Liver (tissue), 9 donors: ENCODE measurements around the gene CRIP1. TPM values are rescaled to one million over a fixed set of nuclear protein-coding genes. Genes with fewer than 3 reads are reported as not detected.

Source experiments
- DNase-seq: peaks from one replicate; pipeline ENCODE4 v3.0.0-alpha.2; 2017; ENCODE audit warnings: low spot score
- H3K27ac ChIP-seq, 2 donors: one replicate each; pipeline ENCODE4 v1.7.0; 2013; ENCODE audit warnings: inconsistent platforms in 2 of 2, low read length in 2 of 2, control low read depth in 1 of 2, low read depth in 1 of 2, mild to moderate bottlenecking in 1 of 2
- H3K27me3 ChIP-seq, 4 donors: one replicate each; pipeline versions ENCODE4 v1.6.1 to v1.7.0; 2013; ENCODE audit warnings: low read length in 3 of 4, inconsistent platforms in 1 of 4, mild to moderate bottlenecking in 1 of 4, moderate library complexity in 1 of 4; ENCODE audit not compliant: control insufficient read depth in 4 of 4, insufficient read depth in 4 of 4
- H3K36me3 ChIP-seq, 4 donors: one replicate each; pipeline versions ENCODE4 v1.6.1 to v1.7.0; 2013; ENCODE audit warnings: low read length in 3 of 4, mild to moderate bottlenecking in 3 of 4, low read depth in 1 of 4, moderate library complexity in 1 of 4; ENCODE audit not compliant: control insufficient read depth in 4 of 4, insufficient read depth in 3 of 4
- H3K4me1 ChIP-seq, 4 donors: one replicate each; pipeline versions ENCODE4 v1.6.1 to v1.7.0; 2013; ENCODE audit warnings: low read length in 3 of 4, mild to moderate bottlenecking in 3 of 4, moderate library complexity in 1 of 4; ENCODE audit not compliant: control insufficient read depth in 4 of 4, insufficient read depth in 4 of 4
- H3K4me3 ChIP-seq, 3 donors: one replicate each; pipeline versions ENCODE4 v1.6.1 to v1.7.0; 2013; ENCODE audit warnings: low read length in 3 of 3, control low read depth in 1 of 3, low read depth in 1 of 3, mild to moderate bottlenecking in 1 of 3
- H3K9ac ChIP-seq, 2 donors: one replicate each; pipeline ENCODE4 v1.7.0; 2013; ENCODE audit warnings: low read length in 2 of 2, mild to moderate bottlenecking in 2 of 2, moderate library complexity in 2 of 2, control low read depth in 1 of 2, low read depth in 1 of 2
- H3K9me3 ChIP-seq, 4 donors: one replicate each; pipeline versions ENCODE4 v1.6.1 to v1.7.0; 2013; ENCODE audit warnings: low read length in 3 of 4; ENCODE audit not compliant: control insufficient read depth in 4 of 4
- ATF3 ChIP-seq: IDR thresholded peaks from 2 replicates; pipeline ENCODE4 v1.6.1; 2016; ENCODE audit warnings: antibody characterized with exemption
- CTCF ChIP-seq: fragments of 150-350 bp; IDR thresholded peaks from 2 replicates; pipeline ENCODE4 v1.5.1; 2017; ENCODE audit warnings: improper control_type of control experiment, low read depth, low read length; ENCODE audit not compliant: missing input control
- EGR1 ChIP-seq, 2 donors: IDR thresholded peaks; 2 replicates each; pipeline ENCODE4 v1.6.1; 2016 to 2018; ENCODE audit warnings: antibody characterized with exemption in 2 of 2, low read depth in 2 of 2
- FOXA1 ChIP-seq: IDR thresholded peaks from 2 replicates; pipeline ENCODE4 v1.6.1; 2016; ENCODE audit warnings: antibody characterized with exemption
- FOXA2 ChIP-seq: IDR thresholded peaks from 2 replicates; pipeline ENCODE4 v1.6.1; 2016; ENCODE audit warnings: antibody characterized with exemption
- GABPA ChIP-seq, 2 donors: IDR thresholded peaks in 1 of 2; conservative IDR thresholded peaks in 1 of 2; 2 replicates each; pipeline ENCODE4 v1.6.1; 2016; ENCODE audit warnings: antibody characterized with exemption in 2 of 2, mild to moderate bottlenecking in 1 of 2, moderate library complexity in 1 of 2
- HNF4A ChIP-seq, 2 donors: conservative IDR thresholded peaks; 2 replicates each; pipeline ENCODE4 v1.6.1; 2016; ENCODE audit warnings: antibody characterized with exemption in 2 of 2, mild to moderate bottlenecking in 2 of 2
- HNF4G ChIP-seq: IDR thresholded peaks from 2 replicates; pipeline ENCODE4 v1.6.1; 2016; ENCODE audit warnings: antibody characterized with exemption
- JUND ChIP-seq, 2 donors: IDR thresholded peaks; 2 replicates each; pipeline ENCODE4 v1.6.1; 2016; ENCODE audit warnings: antibody characterized with exemption in 2 of 2
- MAX ChIP-seq: IDR thresholded peaks from 2 replicates; pipeline ENCODE4 v1.6.1; 2016; ENCODE audit warnings: antibody characterized with exemption
- NR2F2 ChIP-seq: IDR thresholded peaks from 2 replicates; pipeline ENCODE4 v1.6.1; 2016; ENCODE audit warnings: antibody characterized with exemption
- RAD21 ChIP-seq, 2 donors: IDR thresholded peaks; 2 replicates each; pipeline ENCODE4 v1.6.1; 2016; ENCODE audit warnings: antibody characterized with exemption in 2 of 2, mild to moderate bottlenecking in 2 of 2
- RXRA ChIP-seq, 2 donors: IDR thresholded peaks; 2 replicates each; pipeline ENCODE4 v1.6.1; 2017 to 2018; ENCODE audit warnings: antibody characterized with exemption in 2 of 2, mild to moderate bottlenecking in 1 of 2
- SP1 ChIP-seq: IDR thresholded peaks from 2 replicates; pipeline ENCODE4 v1.6.1; 2018; ENCODE audit warnings: antibody characterized with exemption, mild to moderate bottlenecking
- TAF1 ChIP-seq: conservative IDR thresholded peaks from 2 replicates; pipeline ENCODE4 v1.6.1; 2016; ENCODE audit warnings: antibody characterized with exemption, mild to moderate bottlenecking
- YY1 ChIP-seq: IDR thresholded peaks from 2 replicates; pipeline ENCODE4 v1.6.1; 2016; ENCODE audit warnings: antibody characterized with exemption, mild to moderate bottlenecking
- ZBTB33 ChIP-seq: IDR thresholded peaks from 2 replicates; pipeline ENCODE4 v1.6.1; 2016; ENCODE audit warnings: antibody characterized with exemption
- WGBS: extraction: QIAGEN DNeasy Blood & Tissue Kit; methylation state at CpG from one replicate; pipeline ENCODE4 v1.1.7; 2013; 5-methylcytosine and 5-hydroxymethylcytosine counted together
- polyA plus RNA-seq, 2 donors: library from polyadenylated mRNA; stranded (reverse) in 1 of 2; unstranded in 1 of 2; fragments of 200-250 nt in 1 of 2; fragments of >200 nt in 1 of 2; fragmentation: Nextera tagmentation in 1 of 2; extraction: Ambion mirVana in 1 of 2; gene quantifications; one replicate each; pipeline versions ENCODE4 v1.2.1 to v1.2.3, GENCODE V29; 2013 to 2015
- total RNA-seq, 2 donors: library from RNA; depleted of rRNA; stranded (reverse); fragments of >200 nt; gene quantifications; one replicate each; pipeline ENCODE4 v1.2.3, GENCODE V29; 2014
- TF ChIP-seq, protein P1 (sequence below): IDR thresholded peaks from 2 replicates; pipeline ENCODE4 v1.6.1; 2016; ENCODE audit warnings: antibody characterized with exemption, mild to moderate bottlenecking
- donor health status: healthy.
- donor health status: healthy.
- donor health status: healthy.
- donor health status: healthy.
- donor health status: healthy.

Gene CRIP1
- total and polyA plus RNA-seq, 4 donors: 1.4 to 11.4 (median 3.9) TPM

DNA sequence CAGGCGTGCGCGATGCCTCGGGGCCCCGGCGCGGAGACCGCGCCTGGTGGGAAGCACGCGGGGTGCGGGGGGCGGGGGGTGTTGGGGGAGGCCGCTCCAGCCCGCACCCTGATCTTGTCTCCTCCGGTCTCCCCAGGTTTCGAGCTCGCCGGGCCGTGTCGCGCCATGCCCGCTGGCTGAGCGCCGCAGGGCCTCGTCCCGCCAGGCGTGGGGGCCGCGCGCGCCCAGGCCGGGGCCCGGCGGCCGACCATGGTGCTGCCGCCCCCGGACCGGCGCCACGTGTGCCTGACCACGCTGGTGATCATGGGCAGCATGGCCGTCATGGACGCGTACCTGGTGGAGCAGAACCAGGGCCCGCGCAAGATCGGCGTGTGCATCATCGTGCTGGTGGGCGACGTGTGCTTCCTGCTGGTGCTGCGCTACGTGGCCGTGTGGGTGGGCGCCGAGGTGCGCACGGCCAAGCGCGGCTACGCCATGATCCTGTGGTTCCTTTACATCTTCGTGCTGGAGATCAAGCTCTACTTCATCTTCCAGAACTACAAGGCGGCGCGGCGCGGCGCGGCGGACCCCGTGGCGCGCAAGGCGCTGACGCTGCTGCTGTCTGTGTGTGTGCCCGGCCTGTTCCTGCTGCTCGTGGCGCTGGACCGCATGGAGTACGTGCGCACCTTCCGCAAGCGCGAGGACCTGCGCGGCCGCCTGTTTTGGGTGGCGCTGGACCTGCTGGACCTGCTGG lies 42.1 kb downstream of the CRIP1 start:
- no peak overlapping the region for H3K27ac ChIP-seq
- H3K9me3 ChIP-seq: no peaks in the 10 kb centered on the region
- H3K36me3 ChIP-seq: peaks cover 0 to 1% (median 0%) of the 10 kb centered on the region in 4 donors
- no peak overlapping the region for H3K9ac ChIP-seq
- no peaks in the 10 kb centered on the region for H3K27me3 ChIP-seq
- peaks cover 9 to 30% (median 20%) of the 10 kb centered on the region in 4 donors for H3K4me1 ChIP-seq
- DNase-seq: no peak
- peak overlapping the region in 1 of 3 donors; percentile 72 for H3K4me3 ChIP-seq
- 27% methylated on average over 89 of the region's 89 CpGs for whole genome bisulfite sequencing
- TF ChIP-seq MAX (no peak), GABPA (IDR thresholded peaks at IDR 0.05 in 1 of 2, conservative IDR thresholded peaks at IDR 0.05 in 1 of 2) (no peak), ATF3 (no peak), SP1 (no peak), ZBTB33 (no peak), HNF4G (no peak), FOXA1 (no peak), HNF4A (conservative IDR thresholded peaks at IDR 0.05) (no peak), CTCF (no peak), NR2F2 (no peak), TAF1 (no peak), YY1 (no peak), EGR1 (IDR thresholded peaks at IDR 0.05; ENCODE audit: low read depth in 2 of 2) (no peak), RAD21 (IDR thresholded peaks at IDR 0.05) (no peak), RXRA (IDR thresholded peaks at IDR 0.05) (no peak), FOXA2 (no peak), JUND (IDR thresholded peaks at IDR 0.05) (no peak)
- TF ChIP-seq, protein P1, sequence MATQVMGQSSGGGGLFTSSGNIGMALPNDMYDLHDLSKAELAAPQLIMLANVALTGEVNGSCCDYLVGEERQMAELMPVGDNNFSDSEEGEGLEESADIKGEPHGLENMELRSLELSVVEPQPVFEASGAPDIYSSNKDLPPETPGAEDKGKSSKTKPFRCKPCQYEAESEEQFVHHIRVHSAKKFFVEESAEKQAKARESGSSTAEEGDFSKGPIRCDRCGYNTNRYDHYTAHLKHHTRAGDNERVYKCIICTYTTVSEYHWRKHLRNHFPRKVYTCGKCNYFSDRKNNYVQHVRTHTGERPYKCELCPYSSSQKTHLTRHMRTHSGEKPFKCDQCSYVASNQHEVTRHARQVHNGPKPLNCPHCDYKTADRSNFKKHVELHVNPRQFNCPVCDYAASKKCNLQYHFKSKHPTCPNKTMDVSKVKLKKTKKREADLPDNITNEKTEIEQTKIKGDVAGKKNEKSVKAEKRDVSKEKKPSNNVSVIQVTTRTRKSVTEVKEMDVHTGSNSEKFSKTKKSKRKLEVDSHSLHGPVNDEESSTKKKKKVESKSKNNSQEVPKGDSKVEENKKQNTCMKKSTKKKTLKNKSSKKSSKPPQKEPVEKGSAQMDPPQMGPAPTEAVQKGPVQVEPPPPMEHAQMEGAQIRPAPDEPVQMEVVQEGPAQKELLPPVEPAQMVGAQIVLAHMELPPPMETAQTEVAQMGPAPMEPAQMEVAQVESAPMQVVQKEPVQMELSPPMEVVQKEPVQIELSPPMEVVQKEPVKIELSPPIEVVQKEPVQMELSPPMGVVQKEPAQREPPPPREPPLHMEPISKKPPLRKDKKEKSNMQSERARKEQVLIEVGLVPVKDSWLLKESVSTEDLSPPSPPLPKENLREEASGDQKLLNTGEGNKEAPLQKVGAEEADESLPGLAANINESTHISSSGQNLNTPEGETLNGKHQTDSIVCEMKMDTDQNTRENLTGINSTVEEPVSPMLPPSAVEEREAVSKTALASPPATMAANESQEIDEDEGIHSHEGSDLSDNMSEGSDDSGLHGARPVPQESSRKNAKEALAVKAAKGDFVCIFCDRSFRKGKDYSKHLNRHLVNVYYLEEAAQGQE: no peak
